HG03571 (cell line): ENCODE results near the gene PI4KA.
"Not testable (repeated sequence)": the region's sequence is repeated elsewhere in the genome, so short reads cannot be mapped to it uniquely, and the experiment has no call there.

Experiments
- ATAC-seq: cut with Tn5 transposase; IDR thresholded peaks from one replicate; pipeline ENCODE4 v1.9.1; 2021; ENCODE audit not compliant: unreplicated experiment

The PI4KA gene

GRCh38 chr22:20852076-20852475 lies 6.5 kb downstream of the PI4KA start:
- ATAC-seq: no peak

GRCh38 chr22:20847318-20847822 lies 11.2 kb downstream of the PI4KA start:
- ATAC-seq: no peak

- no peak for ATAC-seq
Observed at GRCh38 chr22:20844055-20845037, 14.3 kb downstream of the PI4KA start.

GRCh38 chr22:20843501-20843900 lies 15.1 kb downstream of the PI4KA start:
- ATAC-seq: no peak

GRCh38 chr22:20840646-20841371 lies 17.8 kb downstream of the PI4KA start:
- ATAC-seq: no peak

- ATAC-seq: no peak
Observed at GRCh38 chr22:20839837-20840645, 18.6 kb downstream of the PI4KA start.

- ATAC-seq: not testable (repeated sequence)
Observed at GRCh38 chr22:20839354-20839753, 19.3 kb downstream of the PI4KA start.

- ATAC-seq: no peak
Observed at GRCh38 chr22:20836987-20837823, 21.4 kb downstream of the PI4KA start.

GRCh38 chr22:20834725-20835124 lies 23.9 kb downstream of the PI4KA start:
- no peak for ATAC-seq

GRCh38 chr22:20834206-20834605 lies 24.4 kb downstream of the PI4KA start:
- no peak for ATAC-seq

GRCh38 chr22:20833225-20833665 lies 25.4 kb downstream of the PI4KA start:
- ATAC-seq: no peak

GRCh38 chr22:20829491-20830134 lies 29.0 kb downstream of the PI4KA start:
- no peak for ATAC-seq

- ATAC-seq: not testable (repeated sequence)
Observed at GRCh38 chr22:20826373-20827152, 32.0 kb downstream of the PI4KA start.

GRCh38 chr22:20825624-20826023 lies 33.0 kb downstream of the PI4KA start:
- ATAC-seq: no peak

GRCh38 chr22:20825216-20825615 lies 33.4 kb downstream of the PI4KA start:
- ATAC-seq: not testable (repeated sequence)

GRCh38 chr22:20823264-20823663 lies 35.3 kb downstream of the PI4KA start:
- ATAC-seq: no peak

GRCh38 chr22:20822240-20822639 lies 36.4 kb downstream of the PI4KA start:
- no peak for ATAC-seq

GRCh38 chr22:20821717-20822239 lies 36.8 kb downstream of the PI4KA start:
- ATAC-seq: not testable (repeated sequence)
